ENCODE data around the gene CLDN25. TPM values are rescaled to one million over a fixed set of nuclear protein-coding genes. Genes with fewer than 3 reads are reported as not detected.

CLDN25 gene
- total and polyA plus RNA-seq, 2 donors = not detected

DNA sequence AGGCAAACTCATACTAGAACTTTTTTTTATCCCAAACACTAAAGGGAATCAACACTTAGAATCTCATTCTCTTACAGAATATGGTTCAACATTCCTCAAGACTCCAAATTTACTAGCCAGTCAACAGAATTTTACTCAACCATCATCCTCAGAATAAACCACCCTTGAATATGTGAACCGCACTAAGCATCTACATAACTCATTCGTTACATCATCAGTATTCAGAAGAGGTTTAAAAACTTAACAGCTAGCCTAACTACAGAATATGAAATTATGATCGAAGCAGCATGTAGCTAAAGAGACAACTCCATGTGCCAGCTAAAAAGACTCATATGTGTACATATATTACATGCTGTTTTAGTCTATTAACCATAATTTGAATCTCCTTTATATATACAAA, 47.9 kb downstream of the CLDN25 start:
- Histone ChIP-seq H3K36me3 (ENCODE audit: control insufficient read depth in 2 of 2, insufficient read depth in 2 of 2, low read length in 1 of 2) (peaks cover 0 to 4% of the 10 kb centered on the region in 2 donors), H3K27me3 (ENCODE audit: control insufficient read depth in 2 of 2, insufficient read depth in 1 of 2, low read length in 1 of 2) (no peaks in the 10 kb centered on the region), H3K4me3 (ENCODE audit: low read length in 2 of 2) (no peak overlapping the region), H3K27ac (ENCODE audit: low read depth in 1 of 2, low read length in 1 of 2) (no peak overlapping the region), H3K9me3 (ENCODE audit: control insufficient read depth in 2 of 2, insufficient read depth in 1 of 2, low read length in 1 of 2) (no peaks in the 10 kb centered on the region), H3K4me1 (ENCODE audit: control insufficient read depth in 2 of 2, insufficient read depth in 2 of 2, low read length in 2 of 2) (no peaks in the 10 kb centered on the region)
- DNase-seq (ENCODE audit: low read depth in 6 of 9, low spot score in 9 of 9) = no peak
- WGBS = 97% methylated on average over 3 of the region's 3 CpGs

DNA sequence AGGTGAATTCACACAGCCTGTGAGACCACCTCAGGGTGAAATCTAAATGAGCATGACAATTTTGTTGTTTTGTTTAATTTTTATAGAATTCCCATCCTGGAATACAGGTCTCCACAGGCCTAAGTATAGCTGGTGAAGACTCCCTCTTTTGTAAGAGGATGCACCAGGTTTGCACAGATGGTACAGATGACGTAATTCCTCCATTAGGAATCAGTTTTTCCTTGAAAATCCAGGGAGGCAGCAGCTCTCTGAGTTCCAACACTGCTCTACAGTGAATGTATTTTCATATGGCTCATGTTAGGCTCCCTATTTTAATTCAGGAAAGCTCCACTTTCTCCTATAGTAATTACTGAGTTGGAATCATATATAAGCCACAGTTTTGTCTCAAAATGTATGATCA, 48.6 kb downstream of the CLDN25 start:
- no peak overlapping the region for H3K27ac ChIP-seq (ENCODE audit: low read depth in 1 of 2, low read length in 1 of 2)
- no peak overlapping the region for H3K4me3 ChIP-seq (ENCODE audit: low read length in 2 of 2)
- no peaks in the 10 kb centered on the region for H3K36me3 ChIP-seq (ENCODE audit: control insufficient read depth in 2 of 2, insufficient read depth in 2 of 2, low read length in 1 of 2)
- no peak for DNase-seq (ENCODE audit: low read depth in 6 of 9, low spot score in 9 of 9)
- H3K27me3 ChIP-seq (ENCODE audit: control insufficient read depth in 2 of 2, insufficient read depth in 1 of 2, low read length in 1 of 2) = no peaks in the 10 kb centered on the region
- 93% methylated on average over 1 of the region's 1 CpG for WGBS
- H3K4me1 ChIP-seq (ENCODE audit: control insufficient read depth in 2 of 2, insufficient read depth in 2 of 2, low read length in 2 of 2) = no peaks in the 10 kb centered on the region
- H3K9me3 ChIP-seq (ENCODE audit: control insufficient read depth in 2 of 2, insufficient read depth in 1 of 2, low read length in 1 of 2) = no peaks in the 10 kb centered on the region

DNA sequence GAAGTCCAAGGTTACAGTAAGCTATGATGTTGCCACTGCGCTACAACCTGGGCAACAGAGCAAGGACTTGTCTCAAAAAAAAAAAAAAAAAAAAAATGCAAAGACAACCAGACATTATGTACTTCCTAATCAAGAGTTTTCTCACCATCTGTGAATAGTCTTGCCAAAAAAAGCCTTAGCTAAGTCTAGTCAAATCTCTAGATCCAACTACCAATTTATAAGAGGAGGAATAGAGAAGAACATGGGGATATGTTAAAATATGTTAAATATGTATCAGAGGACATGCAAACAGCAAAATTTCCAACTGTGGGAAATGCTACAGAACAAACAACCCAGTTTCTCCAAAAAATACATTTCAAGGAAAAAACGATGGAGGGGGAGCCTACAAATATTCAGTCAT, 50.2 kb downstream of the CLDN25 start:
- no peak overlapping the region for H3K27ac ChIP-seq (ENCODE audit: low read depth in 1 of 2, low read length in 1 of 2)
- H3K27me3 ChIP-seq (ENCODE audit: control insufficient read depth in 2 of 2, insufficient read depth in 1 of 2, low read length in 1 of 2) = no peaks in the 10 kb centered on the region
- no peaks in the 10 kb centered on the region for H3K4me1 ChIP-seq (ENCODE audit: control insufficient read depth in 2 of 2, insufficient read depth in 2 of 2, low read length in 2 of 2)
- 98% methylated on average over 2 of the region's 2 CpGs for WGBS
- no peaks in the 10 kb centered on the region for H3K9me3 ChIP-seq (ENCODE audit: control insufficient read depth in 2 of 2, insufficient read depth in 1 of 2, low read length in 1 of 2)
- H3K4me3 ChIP-seq (ENCODE audit: low read length in 2 of 2) = no peak overlapping the region
- no peak for DNase-seq (ENCODE audit: low read depth in 6 of 9, low spot score in 9 of 9)
- no peaks in the 10 kb centered on the region for H3K36me3 ChIP-seq (ENCODE audit: control insufficient read depth in 2 of 2, insufficient read depth in 2 of 2, low read length in 1 of 2)

Other genes with a start within 250 kb of the CLDN25 start
- 0.28 TPM for gene TMPRSS5, start 73.5 kb upstream of the CLDN25 start, total RNA-seq
- gene TMPRSS5, start 73.5 kb upstream of the CLDN25 start, polyA plus RNA-seq = 1.1 TPM
- 18.8 TPM for gene ZW10, start 6.1 kb upstream of the CLDN25 start, total RNA-seq
- 6.0 TPM for gene ZW10, start 6.1 kb upstream of the CLDN25 start, polyA plus RNA-seq
- gene USP28, start 95.8 kb downstream of the CLDN25 start, total RNA-seq = 13.6 TPM
- 7.4 TPM for gene USP28, start 95.8 kb downstream of the CLDN25 start, polyA plus RNA-seq
- gene HTR3B, start 125.0 kb downstream of the CLDN25 start, total RNA-seq = 0.09 TPM
- 0.11 TPM for gene HTR3B, start 125.0 kb downstream of the CLDN25 start, polyA plus RNA-seq
- 0.52 TPM for gene HTR3A, start 195.3 kb downstream of the CLDN25 start, total RNA-seq
- 2.6 TPM for gene HTR3A, start 195.3 kb downstream of the CLDN25 start, polyA plus RNA-seq

All from thymus (tissue), 11 donors.